Hepatic stellate cell (primary cell): Measurements from ENCODE around the gene FAM210B.
"Not testable (repeated sequence)": the region's sequence is repeated elsewhere in the genome, so short reads cannot be mapped to it uniquely, and the experiment has no call there.

Experiments used
- DNase-seq: peaks from one replicate; pipeline ENCODE4 v3.0.0; 2011; ENCODE audit warnings: low spot score

The FAM210B gene

DNA sequence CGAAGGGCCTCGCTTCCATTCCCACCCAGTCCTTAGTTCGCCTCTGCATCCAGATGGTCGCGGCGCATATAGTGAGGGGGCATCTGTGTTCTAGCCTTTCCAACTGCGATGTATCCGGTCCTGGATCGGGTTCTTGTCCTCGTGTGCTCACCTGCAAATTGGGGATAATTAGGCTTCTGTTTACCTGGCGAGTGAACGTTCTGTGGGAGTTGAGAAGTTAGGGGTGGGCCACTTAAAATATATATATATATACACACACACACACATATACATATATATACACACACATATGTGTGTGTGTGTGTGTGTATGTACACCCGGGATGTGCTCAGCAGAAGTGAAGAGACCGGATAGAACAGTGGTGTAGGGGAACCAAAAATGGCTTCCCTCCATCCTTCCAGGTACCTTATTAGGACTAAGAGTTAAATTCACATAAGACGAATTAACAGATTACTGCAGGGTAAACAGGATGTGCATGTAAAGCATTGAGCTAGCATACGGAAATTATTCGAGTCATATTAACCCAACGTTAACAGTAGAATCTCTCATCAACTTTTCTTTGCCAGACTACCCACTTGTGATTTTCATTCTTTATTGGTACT, 34.2 kb downstream of the FAM210B start:
- no peak for DNase-seq

- no peak for DNase-seq
These were observed 34.9 kb downstream of the FAM210B start for GRCh38 chr20:56393653-56394052.

GRCh38 chr20:56395166-56395565, 36.4 kb downstream of the FAM210B start:
- no peak for DNase-seq

GRCh38 chr20:56400001-56400640, 41.3 kb downstream of the FAM210B start:
- DNase-seq = peak; percentile 62

DNA sequence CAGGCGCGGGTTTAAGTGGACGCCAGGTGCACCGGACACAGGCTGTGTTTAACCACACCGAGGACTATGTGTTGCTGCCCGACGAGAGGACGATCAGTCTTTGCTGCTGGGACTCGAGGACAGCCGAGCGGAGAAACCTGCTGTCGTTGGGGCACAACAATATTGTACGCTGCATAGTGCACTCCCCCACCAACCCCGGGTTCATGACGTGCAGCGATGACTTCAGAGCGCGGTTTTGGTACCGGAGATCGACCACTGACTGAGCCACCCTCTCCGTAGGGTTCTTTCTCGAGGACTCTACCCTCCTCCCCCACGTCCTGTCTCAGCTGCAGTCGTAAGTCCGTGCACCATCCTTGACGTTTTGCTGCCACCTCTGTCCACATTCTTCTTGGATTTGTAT, 44.7 kb downstream of the FAM210B start:
- no peak for DNase-seq

- DNase-seq = not testable (repeated sequence)
These were observed 46.6 kb downstream of the FAM210B start for GRCh38 chr20:56405356-56405755.

GRCh38 chr20:56406910-56407309, 48.1 kb downstream of the FAM210B start:
- DNase-seq = no peak

- no peak for DNase-seq
These were observed 50.7 kb downstream of the FAM210B start for GRCh38 chr20:56409521-56409920.

DNA sequence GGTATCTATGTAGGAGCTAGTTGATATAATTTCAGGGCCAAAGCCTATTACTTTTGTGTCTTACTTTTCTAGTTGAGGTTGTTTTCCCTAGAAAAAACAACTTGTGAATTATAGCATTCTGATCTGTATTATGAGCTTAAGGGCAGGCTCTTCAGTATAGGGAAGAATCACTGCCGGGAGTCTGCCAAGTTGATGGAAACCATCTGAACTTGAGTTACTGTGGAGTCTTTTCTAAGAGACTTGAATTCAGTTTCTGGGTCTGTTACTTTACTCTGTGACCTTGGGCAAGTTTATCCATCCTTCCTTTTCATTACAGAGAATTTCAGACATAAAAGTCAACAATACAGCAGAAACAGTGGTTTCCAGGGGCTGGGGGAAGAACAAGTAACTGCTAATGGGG, 51.2 kb downstream of the FAM210B start:
- no peak for DNase-seq

DNA sequence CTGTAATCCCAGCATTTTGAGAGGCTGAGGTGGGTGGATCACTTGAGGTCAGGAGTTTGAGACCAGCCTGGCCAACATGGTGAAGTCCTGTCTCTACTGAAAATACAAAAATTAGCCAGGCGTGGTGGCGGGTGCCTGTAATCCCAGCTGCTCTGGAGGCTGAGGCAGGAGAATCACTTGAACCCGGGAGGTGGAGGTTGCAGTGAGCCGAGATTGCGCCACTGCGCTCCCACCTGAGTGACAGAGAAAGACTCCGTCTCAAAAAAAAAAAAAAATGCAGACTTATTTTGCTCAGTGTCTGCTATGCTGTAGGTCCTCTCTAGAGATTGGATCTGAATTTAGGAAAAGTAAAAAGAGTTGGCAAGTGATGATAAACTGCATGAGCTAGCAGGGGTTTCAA, 52.5 kb downstream of the FAM210B start:
- DNase-seq = not testable (repeated sequence)

DNA sequence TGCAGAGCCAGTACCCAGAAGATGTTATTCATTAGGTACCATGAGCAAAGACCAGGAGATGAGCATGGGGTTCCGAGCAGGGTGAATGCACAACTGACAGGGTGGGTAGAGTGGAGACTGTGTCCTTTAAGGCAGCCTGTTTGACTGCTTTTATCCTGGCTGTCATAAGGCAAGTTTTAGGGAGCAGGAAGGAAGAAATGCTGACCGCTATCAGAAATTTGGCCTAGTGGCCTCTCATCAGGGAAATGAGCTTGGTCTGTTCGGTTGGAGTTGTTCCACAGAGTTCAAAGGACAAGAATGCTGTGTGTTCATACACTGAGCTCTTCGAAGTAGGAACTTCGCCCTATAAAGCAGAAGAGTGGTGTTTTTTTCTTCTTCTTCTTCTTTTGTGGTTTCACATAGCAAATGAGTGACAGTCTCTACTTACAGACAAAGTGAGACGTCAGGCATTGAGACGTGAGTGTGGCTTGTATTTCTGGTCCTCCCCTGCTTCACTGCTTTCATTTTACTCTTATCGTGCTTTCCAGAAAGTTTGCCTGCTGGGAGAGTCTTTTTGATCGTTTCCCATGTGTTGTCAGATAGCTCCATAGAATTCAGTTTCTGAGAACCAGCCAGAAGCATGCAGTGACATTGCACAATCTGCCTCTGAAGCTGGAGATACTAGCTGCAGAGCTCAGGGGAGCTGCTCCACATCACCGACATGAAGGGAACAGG, 53.1 kb downstream of the FAM210B start, which contains the start of gene CASS4:
CASS4 (plus strand) TSS at position 502 of the 714 bp plus-strand sequence; CDS start at position 701, 199 bp downstream.
- peak; percentile 56 for DNase-seq

- DNase-seq = no peak
These were observed 53.7 kb downstream of the FAM210B start for GRCh38 chr20:56412473-56412790.

- no peak for DNase-seq
These were observed 54.2 kb downstream of the FAM210B start for GRCh38 chr20:56412949-56413348.

DNA sequence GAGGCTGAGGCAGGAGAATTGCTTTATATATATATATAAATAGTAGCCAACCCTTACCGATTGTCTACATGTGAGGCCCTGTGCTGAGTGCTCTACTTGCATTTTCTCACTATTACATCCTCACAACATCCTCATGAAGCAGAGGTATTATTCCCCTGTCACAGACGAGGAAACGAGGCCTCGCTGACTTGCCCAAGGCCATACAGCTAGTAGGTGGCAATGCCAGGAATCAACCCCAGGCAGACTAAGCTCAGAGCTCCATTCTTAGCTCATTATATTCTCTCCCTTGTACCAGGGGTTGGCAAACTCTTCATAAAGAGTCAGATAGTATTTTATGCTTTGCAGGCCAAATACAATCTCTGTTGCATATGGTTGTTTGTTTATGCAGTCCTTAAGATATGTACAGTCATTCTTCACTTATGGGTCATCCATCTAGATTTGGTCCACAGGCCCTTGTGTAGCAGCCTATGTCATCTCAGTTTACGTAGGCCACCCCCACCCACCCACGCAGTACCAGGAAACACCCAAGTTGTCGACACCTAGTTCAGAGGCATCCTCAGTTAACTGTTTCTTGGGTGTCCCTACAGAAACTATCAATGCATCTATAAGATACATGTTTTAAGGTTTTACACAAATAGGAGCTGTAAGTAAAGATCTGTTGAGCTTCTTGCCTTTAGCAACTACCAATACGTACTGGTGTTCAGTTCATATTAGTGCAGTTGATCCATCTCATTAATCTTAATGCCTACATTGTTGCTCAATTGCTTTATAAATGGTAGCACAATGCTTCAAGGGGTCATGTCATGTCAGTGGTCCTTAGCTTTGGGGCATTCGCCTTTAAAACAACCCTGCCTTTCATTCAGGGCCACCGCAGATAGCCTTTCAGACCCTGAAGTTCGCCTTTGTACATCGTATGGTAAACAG, 56.3 kb downstream of the FAM210B start:
- peak; percentile 59 for DNase-seq

DNA sequence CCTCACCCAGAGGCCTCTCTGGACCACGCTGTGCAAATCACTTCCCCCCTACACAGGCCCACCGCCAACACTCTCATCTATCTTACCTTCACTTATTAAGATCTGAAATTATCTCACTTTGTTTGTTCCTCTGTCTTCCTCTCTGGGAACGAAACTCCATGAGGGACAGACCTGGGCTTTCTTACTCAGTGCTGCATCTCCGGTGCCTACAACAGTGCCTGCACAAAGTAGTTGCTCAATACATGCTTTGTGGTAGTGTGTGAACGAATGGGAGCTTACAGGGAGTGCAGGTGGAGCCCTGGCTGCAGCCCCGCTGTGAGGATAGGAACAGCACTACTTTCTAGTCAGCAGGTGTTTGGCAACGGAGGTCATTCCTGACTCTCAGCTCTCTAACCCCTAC, 58.6 kb downstream of the FAM210B start:
- DNase-seq = no peak

DNA sequence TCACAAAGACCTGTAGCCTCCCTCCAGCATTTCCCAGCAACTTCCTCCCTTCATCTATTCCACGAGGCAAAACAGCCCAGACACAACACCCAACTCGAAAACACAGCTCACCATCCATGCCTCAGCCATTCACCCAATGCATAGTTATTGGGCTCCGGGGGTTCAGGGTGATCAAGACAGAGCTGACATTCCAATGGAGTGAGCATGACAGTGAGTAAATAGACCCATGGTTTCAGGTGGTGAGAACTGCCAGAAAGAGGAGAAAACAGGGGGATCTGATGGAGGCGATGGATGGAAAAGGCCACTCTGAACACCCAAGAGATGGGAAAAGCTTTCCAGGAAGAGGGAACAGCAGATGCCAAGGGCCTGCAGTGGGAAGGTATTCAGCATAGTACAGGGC, 59.1 kb downstream of the FAM210B start:
- no peak for DNase-seq
